Upper lobe of left lung (tissue), 4 donors: ENCODE data around the gene NDUFA7.

ENCODE experiments used
- EP300 ChIP-seq, 4 donors: sonication (generic); formaldehyde crosslinking; IDR thresholded peaks; one replicate each; pipeline ENCODE4 v1.5.1; 2017; ENCODE audit warnings: antibody characterized with exemption in 4 of 4, control low read depth in 2 of 4
- POLR2A ChIP-seq, 4 donors: fragments of 450-650 bp; IDR thresholded peaks; one replicate each; pipeline ENCODE4 v1.5.1; 2016 to 2017; ENCODE audit warnings: antibody characterized with exemption in 4 of 4, mild to moderate bottlenecking in 2 of 4
- POLR2AphosphoS5 ChIP-seq, 2 donors: sonication (generic); formaldehyde crosslinking; IDR thresholded peaks; one replicate each; pipeline ENCODE4 v1.5.1; 2017; ENCODE audit warnings: antibody characterized with exemption in 2 of 2
- TF ChIP-seq, protein P1 (sequence below), 6 experiments: fragments of 450-650 bp in 4 of 6; fragments of 200-600 bp in 2 of 6; sonication (generic) in 2 of 6; IDR thresholded peaks; one replicate each; pipeline ENCODE4 v1.5.1; 2016 to 2019; ENCODE audit warnings: antibody characterized with exemption in 6 of 6

DNA sequence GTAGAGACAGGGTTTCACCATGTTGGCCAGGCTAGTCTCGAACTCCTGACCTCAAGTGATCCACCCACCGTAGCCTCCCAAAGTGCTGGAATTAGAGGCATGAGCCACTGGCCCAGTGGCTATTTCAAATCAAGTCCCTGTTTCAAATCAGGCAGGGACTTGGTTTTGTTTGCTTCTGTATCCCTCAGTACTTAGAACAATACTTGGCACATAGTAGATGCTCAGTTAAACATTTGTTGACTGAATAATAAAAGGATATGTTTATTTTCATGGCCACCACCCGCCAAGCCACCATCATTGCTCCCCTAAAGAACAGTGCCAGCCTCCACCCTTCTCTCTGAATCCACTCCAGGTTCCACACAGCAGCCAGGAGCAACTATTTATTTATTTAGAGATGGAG, 4.3 kb upstream of the NDUFA7 start:
- TF ChIP-seq, protein P1, sequence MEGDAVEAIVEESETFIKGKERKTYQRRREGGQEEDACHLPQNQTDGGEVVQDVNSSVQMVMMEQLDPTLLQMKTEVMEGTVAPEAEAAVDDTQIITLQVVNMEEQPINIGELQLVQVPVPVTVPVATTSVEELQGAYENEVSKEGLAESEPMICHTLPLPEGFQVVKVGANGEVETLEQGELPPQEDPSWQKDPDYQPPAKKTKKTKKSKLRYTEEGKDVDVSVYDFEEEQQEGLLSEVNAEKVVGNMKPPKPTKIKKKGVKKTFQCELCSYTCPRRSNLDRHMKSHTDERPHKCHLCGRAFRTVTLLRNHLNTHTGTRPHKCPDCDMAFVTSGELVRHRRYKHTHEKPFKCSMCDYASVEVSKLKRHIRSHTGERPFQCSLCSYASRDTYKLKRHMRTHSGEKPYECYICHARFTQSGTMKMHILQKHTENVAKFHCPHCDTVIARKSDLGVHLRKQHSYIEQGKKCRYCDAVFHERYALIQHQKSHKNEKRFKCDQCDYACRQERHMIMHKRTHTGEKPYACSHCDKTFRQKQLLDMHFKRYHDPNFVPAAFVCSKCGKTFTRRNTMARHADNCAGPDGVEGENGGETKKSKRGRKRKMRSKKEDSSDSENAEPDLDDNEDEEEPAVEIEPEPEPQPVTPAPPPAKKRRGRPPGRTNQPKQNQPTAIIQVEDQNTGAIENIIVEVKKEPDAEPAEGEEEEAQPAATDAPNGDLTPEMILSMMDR (IDR thresholded peaks at IDR 0.05) = no peak
- TF ChIP-seq EP300 (IDR thresholded peaks at IDR 0.05) (no peak), POLR2AphosphoS5 (IDR thresholded peaks at IDR 0.05) (no peak), POLR2A (IDR thresholded peaks at IDR 0.05) (no peak)
